HL-60 (cell line): ENCODE data around the gene CLDN7.

Experiments used
- GABPA ChIP-seq: IDR thresholded peaks from 2 replicates; pipeline ENCODE4 v1.6.1; 2012; ENCODE audit warnings: low read depth
- POLR2AphosphoS5 ChIP-seq: IDR thresholded peaks from 2 replicates; pipeline ENCODE4 v1.6.1; 2012; ENCODE audit warnings: low read depth
- SPI1 ChIP-seq: IDR thresholded peaks from 2 replicates; pipeline ENCODE4 v1.6.1; 2012; ENCODE audit warnings: low read depth, mild to moderate bottlenecking, borderline replicate concordance
- TF ChIP-seq, protein P1 (sequence below): IDR thresholded peaks from one replicate; pipeline ENCODE4 v1.5.1; 2011; ENCODE audit warnings: low read length, control low read depth, inconsistent platforms; ENCODE audit not compliant: insufficient read depth
- TF ChIP-seq, protein P2 (sequence below): IDR thresholded peaks from 2 replicates; pipeline ENCODE4 v1.6.1; 2012; ENCODE audit warnings: low read depth; ENCODE audit not compliant: insufficient replicate concordance

DNA sequence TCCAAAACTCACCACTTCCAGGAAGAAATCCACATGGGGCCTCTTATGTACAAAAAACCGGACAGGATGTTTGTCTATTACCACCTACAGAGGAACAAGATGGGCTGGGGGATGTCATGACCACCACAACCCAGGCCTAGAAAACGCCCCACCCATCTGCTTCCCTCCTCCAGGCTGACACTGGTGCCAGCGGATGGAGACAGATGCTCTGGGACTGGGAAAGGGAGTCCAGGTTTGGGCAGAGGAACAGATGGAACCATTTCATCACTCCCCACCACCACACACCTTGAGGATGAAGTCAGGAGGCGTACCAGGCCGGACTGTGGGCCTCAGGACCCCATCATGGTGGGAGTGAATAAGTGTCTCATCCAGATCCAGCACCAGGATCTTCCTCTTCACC, 15.5 kb downstream of the CLDN7 start:
- TF ChIP-seq GABPA (no peak), POLR2AphosphoS5 (no peak), SPI1 (no peak)
- TF ChIP-seq, protein P1, sequence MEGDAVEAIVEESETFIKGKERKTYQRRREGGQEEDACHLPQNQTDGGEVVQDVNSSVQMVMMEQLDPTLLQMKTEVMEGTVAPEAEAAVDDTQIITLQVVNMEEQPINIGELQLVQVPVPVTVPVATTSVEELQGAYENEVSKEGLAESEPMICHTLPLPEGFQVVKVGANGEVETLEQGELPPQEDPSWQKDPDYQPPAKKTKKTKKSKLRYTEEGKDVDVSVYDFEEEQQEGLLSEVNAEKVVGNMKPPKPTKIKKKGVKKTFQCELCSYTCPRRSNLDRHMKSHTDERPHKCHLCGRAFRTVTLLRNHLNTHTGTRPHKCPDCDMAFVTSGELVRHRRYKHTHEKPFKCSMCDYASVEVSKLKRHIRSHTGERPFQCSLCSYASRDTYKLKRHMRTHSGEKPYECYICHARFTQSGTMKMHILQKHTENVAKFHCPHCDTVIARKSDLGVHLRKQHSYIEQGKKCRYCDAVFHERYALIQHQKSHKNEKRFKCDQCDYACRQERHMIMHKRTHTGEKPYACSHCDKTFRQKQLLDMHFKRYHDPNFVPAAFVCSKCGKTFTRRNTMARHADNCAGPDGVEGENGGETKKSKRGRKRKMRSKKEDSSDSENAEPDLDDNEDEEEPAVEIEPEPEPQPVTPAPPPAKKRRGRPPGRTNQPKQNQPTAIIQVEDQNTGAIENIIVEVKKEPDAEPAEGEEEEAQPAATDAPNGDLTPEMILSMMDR: no peak
- TF ChIP-seq, protein P2, sequence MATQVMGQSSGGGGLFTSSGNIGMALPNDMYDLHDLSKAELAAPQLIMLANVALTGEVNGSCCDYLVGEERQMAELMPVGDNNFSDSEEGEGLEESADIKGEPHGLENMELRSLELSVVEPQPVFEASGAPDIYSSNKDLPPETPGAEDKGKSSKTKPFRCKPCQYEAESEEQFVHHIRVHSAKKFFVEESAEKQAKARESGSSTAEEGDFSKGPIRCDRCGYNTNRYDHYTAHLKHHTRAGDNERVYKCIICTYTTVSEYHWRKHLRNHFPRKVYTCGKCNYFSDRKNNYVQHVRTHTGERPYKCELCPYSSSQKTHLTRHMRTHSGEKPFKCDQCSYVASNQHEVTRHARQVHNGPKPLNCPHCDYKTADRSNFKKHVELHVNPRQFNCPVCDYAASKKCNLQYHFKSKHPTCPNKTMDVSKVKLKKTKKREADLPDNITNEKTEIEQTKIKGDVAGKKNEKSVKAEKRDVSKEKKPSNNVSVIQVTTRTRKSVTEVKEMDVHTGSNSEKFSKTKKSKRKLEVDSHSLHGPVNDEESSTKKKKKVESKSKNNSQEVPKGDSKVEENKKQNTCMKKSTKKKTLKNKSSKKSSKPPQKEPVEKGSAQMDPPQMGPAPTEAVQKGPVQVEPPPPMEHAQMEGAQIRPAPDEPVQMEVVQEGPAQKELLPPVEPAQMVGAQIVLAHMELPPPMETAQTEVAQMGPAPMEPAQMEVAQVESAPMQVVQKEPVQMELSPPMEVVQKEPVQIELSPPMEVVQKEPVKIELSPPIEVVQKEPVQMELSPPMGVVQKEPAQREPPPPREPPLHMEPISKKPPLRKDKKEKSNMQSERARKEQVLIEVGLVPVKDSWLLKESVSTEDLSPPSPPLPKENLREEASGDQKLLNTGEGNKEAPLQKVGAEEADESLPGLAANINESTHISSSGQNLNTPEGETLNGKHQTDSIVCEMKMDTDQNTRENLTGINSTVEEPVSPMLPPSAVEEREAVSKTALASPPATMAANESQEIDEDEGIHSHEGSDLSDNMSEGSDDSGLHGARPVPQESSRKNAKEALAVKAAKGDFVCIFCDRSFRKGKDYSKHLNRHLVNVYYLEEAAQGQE: no peak
